ENCODE results near the gene COPZ1. TPM values are rescaled to one million over a fixed set of nuclear protein-coding genes. Genes with fewer than 3 reads are reported as not detected.
"Not testable (repeated sequence)": the region's sequence is repeated elsewhere in the genome, so short reads cannot be mapped to it uniquely, and the experiment has no call there.

The COPZ1 gene
- total RNA-seq, 1 donor from 2014 or later, result 152 TPM

DNA sequence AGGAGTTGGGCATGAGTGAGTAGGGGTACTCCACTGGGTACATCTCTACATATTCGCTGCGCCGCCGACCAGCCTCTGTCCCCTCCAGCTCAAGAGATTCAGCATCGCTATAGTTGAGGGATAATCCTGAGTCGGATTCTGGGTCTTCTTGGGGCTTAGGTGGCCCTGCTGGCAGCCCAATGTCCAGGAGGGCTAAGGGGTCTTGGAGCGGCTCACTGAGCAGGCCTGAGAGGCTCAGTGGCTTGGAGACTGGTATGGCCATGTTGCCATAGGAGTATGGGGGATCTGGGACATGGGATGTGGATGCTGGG is 32.0 kb upstream of the COPZ1 start:
- intact Hi-C loops (cut with micrococcal nuclease), result no loop called here

GRCh38 chr12:54294152-54294952 is 30.6 kb upstream of the COPZ1 start:
- intact Hi-C loops (cut with micrococcal nuclease), result loop anchor here (1.0 to 2.0 kb wide), 4 partner anchors 30 to 85 kb away; partner anchors contain the start of gene COPZ1

DNA sequence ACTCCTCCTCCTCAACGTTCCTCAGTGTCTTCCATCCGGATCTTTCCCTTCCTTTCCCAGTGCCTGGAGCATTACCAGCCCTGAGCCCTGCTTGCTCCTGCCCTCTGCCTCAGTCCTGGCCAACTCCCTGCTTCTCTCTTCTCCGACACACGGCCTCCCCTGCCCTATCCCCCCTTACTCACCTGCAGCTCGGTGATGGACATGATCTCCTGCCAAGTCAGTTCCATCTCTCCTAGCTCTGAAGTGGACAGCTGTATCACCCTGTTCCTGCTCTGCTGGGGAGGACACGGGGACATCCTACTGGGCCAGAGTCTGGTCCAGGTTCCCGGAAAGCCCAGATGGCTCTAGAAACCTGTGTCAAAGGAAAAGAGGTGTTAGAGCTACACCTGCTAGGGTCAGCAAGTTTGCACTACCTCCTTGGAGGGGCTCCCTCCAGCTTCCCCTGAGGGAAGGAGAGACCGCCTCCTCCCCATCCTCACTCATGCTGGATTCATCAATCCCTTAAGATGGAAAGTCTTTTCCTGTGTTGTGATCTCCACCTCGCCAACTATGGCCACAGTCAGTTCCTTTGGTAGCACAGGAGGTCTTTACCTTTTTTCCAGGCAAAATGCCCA is 29.9 kb upstream of the COPZ1 start:
- intact Hi-C loops (cut with micrococcal nuclease), result loop anchor here (1.0 to 2.0 kb wide), 4 partner anchors 30 to 84 kb away; partner anchors contain the start of gene COPZ1

DNA sequence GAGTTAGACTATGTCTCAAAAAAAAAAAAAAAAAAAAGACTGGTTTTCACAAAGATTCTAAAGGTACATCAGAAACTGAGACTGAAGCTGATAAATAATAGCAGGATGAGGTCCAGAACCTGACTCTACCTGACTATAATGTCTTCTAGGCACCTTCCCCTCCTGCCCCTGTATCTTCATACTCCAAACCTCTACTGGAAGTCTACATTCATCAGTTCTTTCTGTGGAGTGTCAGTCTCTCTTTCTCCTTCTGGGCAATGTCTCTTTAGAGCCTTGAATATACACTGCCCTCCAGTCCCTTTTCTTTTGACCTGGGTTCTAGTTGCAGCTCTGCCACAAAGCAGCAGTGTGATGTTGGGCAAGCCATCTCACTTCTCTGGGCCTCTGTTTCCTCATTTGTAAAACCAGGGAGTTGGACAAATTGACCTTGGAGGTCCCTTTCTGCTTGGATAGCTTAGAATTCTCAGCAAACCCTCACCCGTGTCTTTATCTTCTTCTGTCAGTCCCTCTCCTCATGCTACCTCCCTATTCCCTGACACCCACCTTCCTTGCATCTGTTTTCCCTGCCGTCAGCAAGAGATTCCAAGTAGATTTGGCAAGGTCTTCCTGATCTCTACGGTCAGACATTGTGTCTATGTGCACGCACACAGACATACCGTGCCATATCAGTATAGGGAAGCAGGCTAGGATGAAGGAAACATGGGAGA is 28.4 kb upstream of the COPZ1 start:
- intact Hi-C loops (cut with micrococcal nuclease), result no loop called here

DNA sequence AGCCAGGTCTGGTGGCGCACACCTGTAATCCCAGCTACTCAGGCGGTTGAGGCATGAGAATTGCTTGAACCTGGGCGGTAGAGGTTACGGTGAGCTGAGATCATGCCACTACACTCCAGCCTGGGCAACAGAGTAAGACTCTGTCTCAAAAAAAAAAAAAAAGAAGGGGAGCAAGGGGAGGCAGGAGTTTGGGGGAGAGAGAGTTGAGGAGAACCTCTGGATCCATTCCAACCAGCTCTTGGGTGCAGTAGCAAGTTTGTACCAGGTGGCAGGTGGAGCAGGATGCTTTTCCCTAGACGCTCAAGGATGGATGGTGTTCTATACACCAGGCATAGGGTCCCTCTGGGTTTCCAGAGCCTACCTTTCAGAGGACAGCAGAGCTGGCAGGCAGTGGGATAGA is 26.0 kb upstream of the COPZ1 start:
- intact Hi-C loops (cut with micrococcal nuclease), result no loop called here

DNA sequence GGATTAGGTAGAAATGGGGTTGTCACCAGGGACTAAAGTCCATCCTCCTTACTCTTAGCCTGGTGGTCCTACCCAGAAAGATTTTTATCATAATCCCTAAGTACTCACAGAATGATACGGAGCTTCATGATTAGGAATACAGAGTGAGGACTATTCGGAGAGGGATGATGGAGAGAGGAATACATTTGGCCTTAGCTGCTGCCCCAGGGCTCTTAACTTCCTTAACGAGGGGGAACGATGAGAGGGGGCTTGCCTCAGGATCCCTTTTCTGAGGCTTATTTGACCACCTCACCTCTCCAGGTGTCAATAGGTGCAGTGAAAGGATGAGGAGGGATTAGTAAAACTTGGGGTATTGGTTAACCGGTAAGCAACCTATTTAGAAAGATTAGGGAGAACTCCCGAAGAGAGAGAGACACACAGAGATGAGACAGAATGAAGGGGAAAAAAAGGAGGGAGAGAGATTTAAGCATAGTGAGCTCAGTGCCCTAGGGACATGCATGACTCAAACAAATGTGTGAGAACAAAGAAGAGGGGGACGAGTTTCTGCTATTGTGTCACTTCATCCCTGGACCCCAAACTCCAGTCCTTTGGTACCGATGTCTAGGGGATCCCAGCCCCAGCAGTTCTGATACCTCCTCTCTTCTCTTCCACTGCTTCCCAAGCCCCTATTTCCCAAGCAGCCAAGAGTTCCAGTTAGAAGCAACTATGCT is 25.3 kb upstream of the COPZ1 start:
- intact Hi-C loops (cut with micrococcal nuclease), result loop anchor here (5.0 kb wide), 1 partner anchor 138 kb away; no protein-coding TSS in a partner anchor

GRCh38 chr12:54300225-54300731 is 24.7 kb upstream of the COPZ1 start:
- intact Hi-C loops (cut with micrococcal nuclease), result loop anchor here (5.0 kb wide), 1 partner anchor 137 kb away; no protein-coding TSS in a partner anchor

GRCh38 chr12:54300732-54301427 is 24.1 kb upstream of the COPZ1 start, which contains the start of gene NFE2:
NFE2 (minus strand) TSS chr12:54301015; CDS start chr12:54295248, 5,767 bp downstream.
- intact Hi-C loops (cut with micrococcal nuclease), result loop anchor here (5.0 kb wide), 1 partner anchor 136 kb away; no protein-coding TSS in a partner anchor

- intact Hi-C loops (cut with micrococcal nuclease), result loop anchor here (5.0 kb wide), 1 partner anchor 136 kb away; no protein-coding TSS in a partner anchor
Measured at GRCh38 chr12:54301428-54302048, 23.4 kb upstream of the COPZ1 start.

DNA sequence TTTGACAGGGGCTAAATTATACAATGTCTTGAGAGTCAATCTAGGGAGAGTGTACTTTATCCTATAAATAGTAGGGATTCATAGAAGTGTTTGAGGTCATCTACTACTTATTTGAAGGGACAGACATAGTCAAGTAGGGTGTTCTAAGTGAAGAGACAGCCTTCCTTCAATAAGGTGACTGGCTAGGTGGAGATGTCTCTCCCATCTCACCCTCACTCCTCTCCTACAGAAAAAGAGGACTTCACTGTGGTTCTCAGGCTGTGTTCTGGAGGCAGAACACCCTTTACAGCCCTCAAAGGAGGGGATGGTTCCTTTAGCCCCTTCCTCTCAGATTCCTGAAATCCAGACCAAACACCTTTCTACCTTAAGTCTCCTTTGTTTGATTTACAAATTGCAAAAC is 21.3 kb upstream of the COPZ1 start:
- intact Hi-C loops (cut with micrococcal nuclease), result loop anchor here (5.0 kb wide), 1 partner anchor 134 kb away; no protein-coding TSS in a partner anchor

GRCh38 chr12:54304187-54304810 is 20.6 kb upstream of the COPZ1 start:
- intact Hi-C loops (cut with micrococcal nuclease), result loop anchor here (5.0 kb wide), 1 partner anchor 133 kb away; no protein-coding TSS in a partner anchor

DNA sequence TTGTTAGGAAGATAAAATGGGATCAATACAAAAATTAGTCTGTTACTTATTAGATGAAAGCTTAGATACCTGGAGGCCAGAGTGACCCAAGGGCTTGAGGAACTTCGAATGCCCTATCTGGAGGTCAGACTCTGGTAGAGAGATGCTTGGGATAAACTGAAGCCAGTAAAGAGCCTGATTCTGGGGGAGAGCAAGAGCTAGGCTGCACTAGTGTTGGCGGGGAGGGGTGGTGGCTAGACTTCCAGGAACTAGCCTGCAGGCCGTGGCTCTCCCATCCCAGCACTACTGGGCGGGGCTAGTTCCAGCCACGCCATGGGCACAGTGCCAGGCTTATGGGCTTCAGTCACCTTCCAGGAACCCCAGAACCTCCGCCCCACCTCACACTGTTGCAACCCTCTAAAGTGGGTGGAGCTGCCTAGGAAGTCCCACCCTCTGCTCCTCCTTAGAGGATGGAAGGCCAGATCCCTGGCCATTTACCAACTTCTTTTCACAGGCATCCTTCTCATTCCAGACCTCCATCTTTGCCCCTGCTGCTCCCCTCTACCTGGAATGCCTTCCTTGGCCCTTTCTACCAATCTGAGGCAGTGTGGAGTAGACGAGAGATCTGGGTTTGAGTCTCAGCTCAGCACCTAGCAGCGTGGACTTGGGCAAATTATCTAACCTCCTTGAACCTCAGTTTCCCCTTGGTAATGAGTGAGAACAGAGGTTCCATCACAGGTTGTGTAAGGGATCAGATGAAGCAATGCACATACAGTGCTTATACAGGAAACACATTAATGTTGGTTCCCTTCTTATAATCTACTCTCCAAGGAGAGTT is 17.8 kb upstream of the COPZ1 start:
- intact Hi-C loops (cut with micrococcal nuclease), result no loop called here

DNA sequence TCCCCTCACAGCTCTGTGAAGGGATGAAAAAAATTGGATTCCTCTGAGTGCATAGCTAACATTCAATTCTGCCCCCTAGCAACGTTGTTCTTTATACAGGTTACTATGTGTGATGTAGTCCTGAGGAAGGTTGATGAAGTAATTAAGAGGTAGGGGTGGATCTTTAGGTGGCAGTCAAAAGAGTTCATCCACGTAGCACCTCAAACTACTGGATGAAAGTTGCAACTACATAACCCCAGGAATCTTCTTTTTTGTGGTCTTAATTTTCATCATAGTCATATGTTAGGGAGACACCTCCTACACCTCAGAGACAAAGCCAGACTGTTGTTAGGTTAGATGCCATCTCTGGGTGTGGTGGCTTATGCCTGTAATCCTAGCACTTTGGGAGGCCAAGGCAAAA is 13.9 kb upstream of the COPZ1 start:
- intact Hi-C loops (cut with micrococcal nuclease), result no loop called here

- intact Hi-C loops (cut with micrococcal nuclease), result not testable (repeated sequence)
Measured at GRCh38 chr12:54312309-54312708, 12.6 kb upstream of the COPZ1 start.

DNA sequence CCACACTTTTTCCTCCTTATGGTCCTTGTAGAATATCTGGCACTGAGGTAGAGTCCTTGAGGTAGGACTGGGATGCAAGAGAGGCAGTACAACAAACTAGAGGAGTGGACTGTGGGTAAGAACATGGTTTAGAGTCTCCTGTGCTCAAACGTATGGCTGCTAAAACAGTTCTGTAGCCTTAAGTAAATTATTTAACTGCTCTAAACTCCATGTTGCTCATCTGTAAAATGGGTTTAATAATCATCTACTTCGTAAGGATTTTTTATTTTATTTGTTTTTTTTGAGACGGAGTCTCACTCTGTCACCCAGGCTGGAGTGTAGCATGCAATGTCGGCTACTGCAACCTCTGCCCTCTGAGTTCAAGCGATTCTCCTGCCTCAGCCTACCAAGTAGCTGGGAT is 3.6 kb upstream of the COPZ1 start:
- intact Hi-C loops (cut with micrococcal nuclease), result no loop called here

- intact Hi-C loops (cut with micrococcal nuclease), result loop anchor here (1.0 to 2.0 kb wide), 6 partner anchors 31 to 598 kb away; partner anchors contain the start of genes CALCOCO1 and GPR84
Measured at GRCh38 chr12:54325442-54326109, 645 bp downstream of the COPZ1 start.

GRCh38 chr12:54328595-54329337 is 3.8 kb downstream of the COPZ1 start:
- intact Hi-C loops (cut with micrococcal nuclease), result no loop called here

Measured in T-helper 1 cell treated with Interleukin-12 subunit alpha and Interleukin-12 subunit beta and Interleukin-4 antibody, amounts not matched to agents 30 ng/mL and 1 ng/mL, for 36 hours (primary cell).